ENCODE data around the gene SSBP4. TPM values are rescaled to one million over a fixed set of nuclear protein-coding genes. Genes with fewer than 3 reads are reported as not detected.
"Not testable (repeated sequence)": the region's sequence is repeated elsewhere in the genome, so short reads cannot be mapped to it uniquely, and the experiment has no call there.

Gene SSBP4
- 77.1 TPM for total RNA-seq
- polyA plus RNA-seq (ENCODE audit: insufficient read depth in 1 of 8, insufficient read length in 8 of 8, low replicate concordance in 1 of 8): 100 to 1,000 TPM; 104 to 156 (median 120) TPM
- long read RNA-seq, donor 1, transcript SSBP4-202 (17 exons, 1,721 nt): major isoform, 5 of 5 reads
- long read RNA-seq, donor 1, partial matches to known transcripts: 0 of 5 reads
- long read RNA-seq, donor 1, other reads (novel, unspliced or antisense): 0 of 5 reads
- long read RNA-seq, donor 2, partial matches to known transcripts: 0 of 2 reads
- long read RNA-seq, donor 2, other reads (novel, unspliced or antisense): 0 of 2 reads
- long read RNA-seq, donor 3, transcript SSBP4-201 (18 exons, 1,768 nt): minor isoform, 5 of 24 reads
- long read RNA-seq, donor 3, transcript SSBP4-202 (17 exons, 1,721 nt): major isoform, 12 of 24 reads
- long read RNA-seq, donor 3, partial matches to known transcripts: 0 of 24 reads
- long read RNA-seq, donor 3, other reads (novel, unspliced or antisense): 7 of 24 reads
- long read RNA-seq, donor 4, transcript SSBP4-202 (17 exons, 1,721 nt): major isoform, 7 of 17 reads
- long read RNA-seq, donor 4, partial matches to known transcripts: 5 of 17 reads
- long read RNA-seq, donor 4, other reads (novel, unspliced or antisense): 0 of 17 reads
- long read RNA-seq, donor 5, transcript SSBP4-202 (17 exons, 1,721 nt): major isoform, 31 of 307 reads
- long read RNA-seq, donor 5, transcript SSBP4-201 (18 exons, 1,768 nt): minor isoform, 9 of 307 reads
- long read RNA-seq, donor 5, partial matches to known transcripts: 175 of 307 reads
- long read RNA-seq, donor 5, other reads (novel, unspliced or antisense): 88 of 307 reads
- long read RNA-seq, donor 6, transcript SSBP4-201 (18 exons, 1,768 nt): minor isoform, 6 of 40 reads
- long read RNA-seq, donor 6, transcript SSBP4-202 (17 exons, 1,721 nt): major isoform, 23 of 40 reads
- long read RNA-seq, donor 6, partial matches to known transcripts: 0 of 40 reads
- long read RNA-seq, donor 6, other reads (novel, unspliced or antisense): 8 of 40 reads
- long read RNA-seq, donor 7, transcript SSBP4-202 (17 exons, 1,721 nt): major isoform, 12 of 23 reads
- long read RNA-seq, donor 7, partial matches to known transcripts: 0 of 23 reads
- long read RNA-seq, donor 7, other reads (novel, unspliced or antisense): 6 of 23 reads
- long read RNA-seq, donor 8, partial matches to known transcripts: 0 of 6 reads
- long read RNA-seq, donor 8, other reads (novel, unspliced or antisense): 0 of 6 reads
- long read RNA-seq, donor 9, transcript SSBP4-202 (17 exons, 1,721 nt): major isoform, 5 of 15 reads
- long read RNA-seq, donor 9, partial matches to known transcripts: 5 of 15 reads
- long read RNA-seq, donor 9, other reads (novel, unspliced or antisense): 0 of 15 reads
- long read RNA-seq, donor 10, transcript SSBP4-202 (17 exons, 1,721 nt): major isoform, 8 of 18 reads
- long read RNA-seq, donor 10, partial matches to known transcripts: 6 of 18 reads
- long read RNA-seq, donor 10, other reads (novel, unspliced or antisense): 0 of 18 reads
- long read RNA-seq, donor 11, transcript SSBP4-202 (17 exons, 1,721 nt): major isoform, 5 of 9 reads
- long read RNA-seq, donor 11, partial matches to known transcripts: 0 of 9 reads
- long read RNA-seq, donor 11, other reads (novel, unspliced or antisense): 0 of 9 reads

DNA sequence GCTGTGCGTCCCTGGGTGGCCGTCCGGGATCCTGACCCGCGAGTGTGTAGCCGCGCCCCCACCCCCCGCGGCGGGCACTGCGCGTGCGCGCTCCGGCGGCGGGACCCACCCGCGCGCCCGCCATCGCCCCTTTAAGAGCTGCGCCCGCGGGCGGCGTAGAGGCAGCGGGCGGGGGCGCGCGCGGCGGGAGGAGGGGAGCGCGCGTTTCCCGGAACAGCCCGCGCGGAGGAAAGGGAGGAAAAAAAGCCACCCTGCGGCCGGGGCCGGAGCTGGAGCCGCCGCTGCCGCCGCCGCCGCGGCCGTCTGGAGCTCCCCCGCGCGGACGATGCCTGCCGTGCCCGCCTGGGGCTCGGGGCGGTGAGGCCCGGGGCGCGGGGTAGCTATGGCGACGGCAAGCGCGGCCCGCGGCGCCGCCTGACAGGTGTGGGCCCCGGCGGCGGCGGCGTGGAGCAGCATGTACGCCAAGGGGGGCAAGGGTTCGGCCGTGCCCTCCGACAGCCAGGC lies at the start of gene SSBP4:
Gene SSBP4, plus strand, starts transcription at position 204 of the 504 bp plus-strand sequence. Its CDS starts 251 bp downstream, at position 455.
- H3K9me3 ChIP-seq (replicated peaks; ENCODE audit: control insufficient read depth, low read depth, low read length): no peaks in the 10 kb centered on the region
- H3K4me3 ChIP-seq (ENCODE audit: low read length): peak within 1 kb of the TSS; percentile 77
- DNase-seq: peak; percentile 93
- under 1% methylated on average over 79 of the region's 80 CpGs for WGBS (ENCODE audit: insufficient coverage)
- H3K27ac ChIP-seq (ENCODE audit: low read length): peak within 1 kb of the TSS; percentile 100
- peaks cover 7% of the 10 kb centered on the region for H3K36me3 ChIP-seq (ENCODE audit: control insufficient read depth, insufficient read depth, low read length)
- peaks cover 2% of the 10 kb centered on the region for H3K27me3 ChIP-seq (ENCODE audit: control insufficient read depth, insufficient read depth, low read length)
- H3K4me1 ChIP-seq (ENCODE audit: control insufficient read depth, insufficient read depth, low read length): peaks cover 89% of the 10 kb centered on the region

GRCh38 chr19:18373407-18373891 lies 45.7 kb upstream of the SSBP4 start:
- H3K4me1 ChIP-seq (ENCODE audit: control insufficient read depth, insufficient read depth, low read length): peaks cover 23% of the 10 kb centered on the region
- no peak overlapping the region for H3K4me3 ChIP-seq (ENCODE audit: low read length)
- no peaks in the 10 kb centered on the region for H3K36me3 ChIP-seq (ENCODE audit: control insufficient read depth, insufficient read depth, low read length)
- peak overlapping the region; percentile 88 for H3K27ac ChIP-seq (ENCODE audit: low read length)
- H3K9me3 ChIP-seq (replicated peaks; ENCODE audit: control insufficient read depth, low read depth, low read length): no peaks in the 10 kb centered on the region
- 89% methylated on average over 1 of the region's 4 CpGs for WGBS (ENCODE audit: insufficient coverage)
- DNase-seq: no peak
- H3K27me3 ChIP-seq (ENCODE audit: control insufficient read depth, insufficient read depth, low read length): no peaks in the 10 kb centered on the region

- Histone ChIP-seq H3K4me3 (ENCODE audit: low read length) (no peak overlapping the region), H3K36me3 (ENCODE audit: control insufficient read depth, insufficient read depth, low read length) (no peaks in the 10 kb centered on the region), H3K27ac (ENCODE audit: low read length) (peak overlapping the region; percentile 88), H3K9me3 (replicated peaks; ENCODE audit: control insufficient read depth, low read depth, low read length) (no peaks in the 10 kb centered on the region), H3K27me3 (ENCODE audit: control insufficient read depth, insufficient read depth, low read length) (no peaks in the 10 kb centered on the region), H3K4me1 (ENCODE audit: control insufficient read depth, insufficient read depth, low read length) (peaks cover 23% of the 10 kb centered on the region)
- DNase-seq: peak; percentile 95
- WGBS (ENCODE audit: insufficient coverage): 28% methylated on average over 5 of the region's 17 CpGs
Measured at GRCh38 chr19:18373892-18374629, 45.1 kb upstream of the SSBP4 start.

DNA sequence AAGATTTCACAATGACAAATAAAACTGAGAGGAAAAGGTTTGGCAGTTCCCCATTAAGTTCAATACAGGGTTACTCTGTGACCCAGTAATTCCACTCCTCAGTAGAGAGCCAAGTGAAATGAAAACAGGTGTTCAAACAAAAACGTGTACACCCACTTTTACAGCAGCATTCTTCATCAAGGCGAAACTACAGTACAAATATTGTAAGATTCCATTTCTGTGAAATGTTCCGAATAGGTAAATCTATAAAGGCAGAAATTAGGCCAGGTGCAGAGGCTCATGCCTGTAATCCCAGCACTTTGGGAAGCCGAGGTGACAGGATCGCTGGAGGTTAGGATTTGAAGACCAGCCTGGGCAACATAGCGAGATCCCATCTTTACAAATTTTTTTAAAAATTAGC lies 42.2 kb upstream of the SSBP4 start:
- peak; percentile 55 for DNase-seq

DNA sequence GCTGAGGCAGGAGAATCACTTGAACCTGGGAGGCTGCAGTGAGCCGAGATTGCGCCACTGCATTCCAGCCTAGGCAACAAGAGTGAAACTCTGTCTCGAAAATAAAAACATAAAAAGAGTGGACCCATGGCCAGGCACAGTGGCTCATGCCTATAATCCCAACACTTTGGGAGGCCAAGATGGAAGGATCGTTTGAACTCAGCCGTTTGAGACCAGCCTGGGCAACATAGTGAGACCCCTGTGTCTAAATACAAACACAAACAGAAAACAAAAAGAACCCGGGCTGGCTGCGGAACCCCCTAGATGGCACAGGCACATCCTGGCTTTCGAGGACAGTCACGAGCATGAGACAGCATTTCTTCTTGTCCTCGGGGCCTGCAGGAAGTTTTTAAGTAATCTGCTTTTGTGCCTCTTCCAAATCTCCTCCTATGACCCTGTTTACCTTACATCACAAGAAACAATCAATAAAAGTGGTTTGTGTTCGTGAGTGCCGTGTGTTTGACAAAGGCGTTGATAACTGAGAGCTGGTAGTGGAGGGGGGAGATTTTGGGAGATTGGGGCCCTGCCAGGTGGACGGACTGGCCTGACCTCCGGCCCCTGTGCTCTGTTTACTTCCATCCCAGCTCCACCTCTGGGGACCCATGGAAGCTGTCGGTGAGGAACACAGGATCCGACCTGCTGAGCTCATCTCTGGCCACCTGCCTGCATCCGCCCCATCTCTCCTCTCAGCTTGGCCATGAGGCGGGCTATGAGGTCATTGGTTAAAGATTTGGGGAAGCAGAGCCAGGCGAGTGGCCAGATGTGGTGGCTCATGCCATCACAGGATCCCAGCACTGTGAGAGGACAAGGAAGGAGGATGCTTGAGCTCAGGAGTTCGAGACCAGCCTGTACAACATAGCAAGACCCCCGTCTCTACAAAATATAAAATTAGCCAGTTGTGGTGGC lies 39.1 kb upstream of the SSBP4 start:
- Histone ChIP-seq H3K36me3 (ENCODE audit: control insufficient read depth, insufficient read depth, low read length) (no peaks in the 10 kb centered on the region), H3K9me3 (replicated peaks; ENCODE audit: control insufficient read depth, low read depth, low read length) (no peaks in the 10 kb centered on the region), H3K27me3 (ENCODE audit: control insufficient read depth, insufficient read depth, low read length) (no peaks in the 10 kb centered on the region), H3K27ac (ENCODE audit: low read length) (peak overlapping the region; percentile 51), H3K4me1 (ENCODE audit: control insufficient read depth, insufficient read depth, low read length) (peaks cover 10% of the 10 kb centered on the region), H3K4me3 (ENCODE audit: low read length) (no peak overlapping the region)
- 68% methylated on average over 6 of the region's 22 CpGs for WGBS (ENCODE audit: insufficient coverage)
- DNase-seq: peak; percentile 95

More for the DNA sequence above, 42.2 kb upstream of the SSBP4 start:
- Histone ChIP-seq H3K36me3 (ENCODE audit: control insufficient read depth, insufficient read depth, low read length) (no peaks in the 10 kb centered on the region), H3K4me3 (ENCODE audit: low read length) (no peak overlapping the region), H3K27me3 (ENCODE audit: control insufficient read depth, insufficient read depth, low read length) (no peaks in the 10 kb centered on the region), H3K9me3 (replicated peaks; ENCODE audit: control insufficient read depth, low read depth, low read length) (no peaks in the 10 kb centered on the region), H3K4me1 (ENCODE audit: control insufficient read depth, insufficient read depth, low read length) (peaks cover 33% of the 10 kb centered on the region), H3K27ac (ENCODE audit: low read length) (no peak overlapping the region)
- WGBS (ENCODE audit: insufficient coverage): 100% methylated on average over 1 of the region's 6 CpGs

GRCh38 chr19:18380843-18381242 lies 38.4 kb upstream of the SSBP4 start:
- H3K4me3 ChIP-seq (ENCODE audit: low read length): no peak overlapping the region
- no peaks in the 10 kb centered on the region for H3K9me3 ChIP-seq (replicated peaks; ENCODE audit: control insufficient read depth, low read depth, low read length)
- no peak for DNase-seq
- peaks cover 11% of the 10 kb centered on the region for H3K4me1 ChIP-seq (ENCODE audit: control insufficient read depth, insufficient read depth, low read length)
- no peaks in the 10 kb centered on the region for H3K36me3 ChIP-seq (ENCODE audit: control insufficient read depth, insufficient read depth, low read length)
- peaks cover under 1% of the 10 kb centered on the region for H3K27me3 ChIP-seq (ENCODE audit: control insufficient read depth, insufficient read depth, low read length)
- WGBS (ENCODE audit: insufficient coverage): no CpG with 5 or more reads among the region's 3 CpGs
- H3K27ac ChIP-seq (ENCODE audit: low read length): peak overlapping the region; percentile 51

DNA sequence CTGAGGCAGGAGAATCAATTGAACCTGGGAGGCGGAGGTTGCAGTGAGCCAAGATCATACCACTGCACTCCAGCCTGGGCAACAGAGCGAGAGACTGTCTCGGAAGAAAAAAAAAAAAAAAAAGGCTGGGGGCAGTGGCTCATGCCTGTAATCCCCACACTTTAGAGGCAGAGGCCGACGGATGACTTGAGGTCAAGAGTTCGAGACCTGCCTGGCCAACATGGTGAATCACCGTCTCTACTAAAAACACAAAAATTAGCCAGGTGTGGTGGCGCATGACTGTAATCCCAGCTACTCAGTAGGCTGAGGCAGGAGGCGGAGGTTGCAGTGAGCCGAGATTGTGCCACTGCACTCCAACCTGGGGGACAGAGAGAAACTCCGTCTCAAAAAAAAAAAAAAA lies 35.6 kb upstream of the SSBP4 start:
- not testable (repeated sequence) for H3K9me3 ChIP-seq (replicated peaks; ENCODE audit: control insufficient read depth, low read depth, low read length); H3K27ac ChIP-seq (ENCODE audit: low read length); DNase-seq; H3K36me3 ChIP-seq (ENCODE audit: control insufficient read depth, insufficient read depth, low read length); H3K4me3 ChIP-seq (ENCODE audit: low read length)
- 100% methylated on average over 1 of the region's 11 CpGs for WGBS (ENCODE audit: insufficient coverage)
- peaks cover 29% of the 10 kb centered on the region for H3K4me1 ChIP-seq (ENCODE audit: control insufficient read depth, insufficient read depth, low read length)
- peaks cover 21% of the 10 kb centered on the region for H3K27me3 ChIP-seq (ENCODE audit: control insufficient read depth, insufficient read depth, low read length)

DNA sequence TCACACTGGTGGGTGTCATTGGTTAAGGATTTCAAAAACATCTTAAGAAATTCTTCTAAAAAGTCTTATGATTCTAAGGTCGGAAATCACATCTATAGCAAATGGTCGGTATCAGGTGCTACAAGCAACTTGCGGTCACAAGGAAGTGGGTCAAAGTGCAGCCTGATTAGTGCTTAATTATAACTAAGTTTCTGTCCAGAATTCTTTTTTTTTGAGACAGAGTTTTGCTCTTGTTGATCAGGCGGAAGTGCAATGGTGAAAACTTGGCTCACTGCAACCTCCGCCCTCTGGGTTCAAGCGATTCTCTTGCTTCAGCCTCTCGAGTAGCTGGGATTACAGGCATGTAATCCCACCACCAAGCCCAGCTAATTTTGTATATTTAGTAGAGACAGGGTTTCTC lies 34.4 kb upstream of the SSBP4 start:
- Histone ChIP-seq H3K4me1 (ENCODE audit: control insufficient read depth, insufficient read depth, low read length) (peaks cover 31% of the 10 kb centered on the region), H3K36me3 (ENCODE audit: control insufficient read depth, insufficient read depth, low read length) (no peaks in the 10 kb centered on the region), H3K9me3 (replicated peaks; ENCODE audit: control insufficient read depth, low read depth, low read length) (no peaks in the 10 kb centered on the region), H3K4me3 (ENCODE audit: low read length) (no peak overlapping the region), H3K27ac (ENCODE audit: low read length) (no peak overlapping the region), H3K27me3 (ENCODE audit: control insufficient read depth, insufficient read depth, low read length) (peaks cover 25% of the 10 kb centered on the region)
- no peak for DNase-seq
- no CpG with 5 or more reads among the region's 7 CpGs for WGBS (ENCODE audit: insufficient coverage)

Data from muscle of leg (tissue), 16 donors.